Natural killer cell (primary cell): ENCODE results near the gene MEN1. TPM values are rescaled to one million over a fixed set of nuclear protein-coding genes. Genes with fewer than 3 reads are reported as not detected.

Experiments
- ATAC-seq, 3 donors: fragments of 150-1000 bp in 2 of 3; fragments of 200-7000 bp in 1 of 3; cut with Tn5 transposase; 1 replicate in 1 of 3; 2 replicates in 2 of 3; pipeline ENCODE4 v1.10.0; 2021; ENCODE audit warnings: mild to moderate bottlenecking in 2 of 3, moderate library complexity in 2 of 3
- DNase-seq, 2 donors: peaks; one replicate each; pipeline versions ENCODE4 v3.0.0 to v3.0.0-alpha.2; 2013 to 2021; ENCODE audit warnings: mixed read lengths in 1 of 2
- H3K27ac ChIP-seq: one replicate; pipeline ENCODE4 v1.5.1; 2013; ENCODE audit warnings: mild to moderate bottlenecking, low read length
- H3K27me3 ChIP-seq: one replicate; pipeline ENCODE4 v1.6.1; 2013; ENCODE audit warnings: low read length; ENCODE audit not compliant: control insufficient read depth, insufficient read depth
- H3K36me3 ChIP-seq: one replicate; pipeline ENCODE4 v1.6.1; 2013; ENCODE audit warnings: low read length; ENCODE audit not compliant: control insufficient read depth, insufficient read depth
- H3K4me1 ChIP-seq: one replicate; pipeline ENCODE4 v1.6.1; 2013; ENCODE audit warnings: low read length; ENCODE audit not compliant: control insufficient read depth, insufficient read depth
- H3K4me3 ChIP-seq: one replicate; pipeline ENCODE4 v1.5.1; 2013; ENCODE audit warnings: low read length
- H3K9me3 ChIP-seq: one replicate; pipeline ENCODE4 v1.6.1; 2013; ENCODE audit warnings: low read length; ENCODE audit not compliant: control insufficient read depth, insufficient read depth
- H3K27ac Mint-ChIP-seq, 2 donors: one replicate each; pipeline ENCODE4 v1.8.0; 2022; ENCODE audit warnings: mild to moderate bottlenecking in 2 of 2, mixed read lengths in 2 of 2, moderate library complexity in 1 of 2
- H3K27me3 Mint-ChIP-seq, 2 donors: one replicate each; pipeline ENCODE4 v1.8.0; 2022; ENCODE audit warnings: low read depth in 2 of 2, mixed read lengths in 2 of 2
- H3K36me3 Mint-ChIP-seq: one replicate; pipeline ENCODE4 v1.8.0; 2022; ENCODE audit warnings: mixed read lengths
- H3K4me1 Mint-ChIP-seq, 2 donors: one replicate each; pipeline ENCODE4 v1.8.0; 2022; ENCODE audit warnings: mixed read lengths in 2 of 2
- H3K4me3 Mint-ChIP-seq: one replicate; pipeline ENCODE4 v1.8.0; 2022; ENCODE audit warnings: mild to moderate bottlenecking, moderate library complexity, mixed read lengths
- H3K9me3 Mint-ChIP-seq, 2 donors: one replicate each; pipeline ENCODE4 v1.8.0; 2022; ENCODE audit warnings: mixed read lengths in 2 of 2
- WGBS: methylation state at CpG from one replicate; pipeline ENCODE4 v1.1.7; 2013; ENCODE audit warnings: missing lambda C conversion rate; ENCODE audit not compliant: insufficient coverage; 5-methylcytosine and 5-hydroxymethylcytosine counted together
- intact Hi-C: fragments of 100-400 bp; cut with micrococcal nuclease; formaldehyde crosslinking; loops from one replicate; pipeline ENCODE4 v1.14.2; 2022
- total RNA-seq, 4 donors: library from RNA; stranded (reverse); fragments of 120-200 nt in 1 of 4; gene quantifications; one replicate each; pipeline versions ENCODE4 v1.2.3 to v1.2.4, GENCODE V29; 2013 to 2022
- TF ChIP-seq, protein P1 (sequence below): fragments of 200-600 bp; IDR thresholded peaks from one replicate; pipeline ENCODE4 v1.8.0; 2022; ENCODE audit warnings: antibody characterized with exemption

Gene MEN1
- total RNA-seq, 3 donors from 2014 or later (not counting 1 experiment from before 2014, with no cell fraction given): 29.3 to 42.2 (median 32.2) TPM

DNA sequence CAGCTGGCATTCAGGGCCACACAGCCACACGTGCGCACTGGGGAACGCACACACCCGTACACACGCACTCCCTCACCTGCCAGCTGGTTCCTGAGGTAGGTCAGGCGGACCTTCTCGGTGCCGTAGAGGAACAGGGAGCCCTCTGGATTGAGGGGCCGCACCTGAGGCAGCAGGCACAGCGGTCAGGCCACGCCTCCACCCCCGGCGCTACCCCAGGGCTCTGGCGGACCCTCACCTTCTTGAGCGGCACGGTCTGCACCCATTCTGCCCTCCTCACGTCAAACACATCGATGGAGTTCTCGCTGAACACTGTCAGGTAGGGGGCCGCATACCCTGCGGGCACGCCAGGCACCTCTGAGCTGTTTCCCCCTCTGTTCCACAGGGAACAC, 17.1 kb upstream of the MEN1 start:
- Mint-ChIP-seq H3K27ac (no peak overlapping the region), H3K4me1 (peaks cover 0 to 3% of the 10 kb centered on the region in 2 donors), H3K9me3 (no peaks in the 10 kb centered on the region), H3K27me3 (no peaks in the 10 kb centered on the region), H3K4me3 (no peak overlapping the region), H3K36me3 (no peaks in the 10 kb centered on the region)
- TF ChIP-seq, protein P1, sequence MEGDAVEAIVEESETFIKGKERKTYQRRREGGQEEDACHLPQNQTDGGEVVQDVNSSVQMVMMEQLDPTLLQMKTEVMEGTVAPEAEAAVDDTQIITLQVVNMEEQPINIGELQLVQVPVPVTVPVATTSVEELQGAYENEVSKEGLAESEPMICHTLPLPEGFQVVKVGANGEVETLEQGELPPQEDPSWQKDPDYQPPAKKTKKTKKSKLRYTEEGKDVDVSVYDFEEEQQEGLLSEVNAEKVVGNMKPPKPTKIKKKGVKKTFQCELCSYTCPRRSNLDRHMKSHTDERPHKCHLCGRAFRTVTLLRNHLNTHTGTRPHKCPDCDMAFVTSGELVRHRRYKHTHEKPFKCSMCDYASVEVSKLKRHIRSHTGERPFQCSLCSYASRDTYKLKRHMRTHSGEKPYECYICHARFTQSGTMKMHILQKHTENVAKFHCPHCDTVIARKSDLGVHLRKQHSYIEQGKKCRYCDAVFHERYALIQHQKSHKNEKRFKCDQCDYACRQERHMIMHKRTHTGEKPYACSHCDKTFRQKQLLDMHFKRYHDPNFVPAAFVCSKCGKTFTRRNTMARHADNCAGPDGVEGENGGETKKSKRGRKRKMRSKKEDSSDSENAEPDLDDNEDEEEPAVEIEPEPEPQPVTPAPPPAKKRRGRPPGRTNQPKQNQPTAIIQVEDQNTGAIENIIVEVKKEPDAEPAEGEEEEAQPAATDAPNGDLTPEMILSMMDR: no peak
- Histone ChIP-seq H3K4me3 (no peak overlapping the region), H3K9me3 (no peaks in the 10 kb centered on the region), H3K27me3 (no peaks in the 10 kb centered on the region), H3K36me3 (no peaks in the 10 kb centered on the region), H3K4me1 (no peaks in the 10 kb centered on the region), H3K27ac (no peak overlapping the region)
- DNase-seq (no peak), ATAC-seq (no peak)
- intact Hi-C loops: no loop called here
- WGBS: 96% methylated on average over 22 of the region's 22 CpGs

DNA sequence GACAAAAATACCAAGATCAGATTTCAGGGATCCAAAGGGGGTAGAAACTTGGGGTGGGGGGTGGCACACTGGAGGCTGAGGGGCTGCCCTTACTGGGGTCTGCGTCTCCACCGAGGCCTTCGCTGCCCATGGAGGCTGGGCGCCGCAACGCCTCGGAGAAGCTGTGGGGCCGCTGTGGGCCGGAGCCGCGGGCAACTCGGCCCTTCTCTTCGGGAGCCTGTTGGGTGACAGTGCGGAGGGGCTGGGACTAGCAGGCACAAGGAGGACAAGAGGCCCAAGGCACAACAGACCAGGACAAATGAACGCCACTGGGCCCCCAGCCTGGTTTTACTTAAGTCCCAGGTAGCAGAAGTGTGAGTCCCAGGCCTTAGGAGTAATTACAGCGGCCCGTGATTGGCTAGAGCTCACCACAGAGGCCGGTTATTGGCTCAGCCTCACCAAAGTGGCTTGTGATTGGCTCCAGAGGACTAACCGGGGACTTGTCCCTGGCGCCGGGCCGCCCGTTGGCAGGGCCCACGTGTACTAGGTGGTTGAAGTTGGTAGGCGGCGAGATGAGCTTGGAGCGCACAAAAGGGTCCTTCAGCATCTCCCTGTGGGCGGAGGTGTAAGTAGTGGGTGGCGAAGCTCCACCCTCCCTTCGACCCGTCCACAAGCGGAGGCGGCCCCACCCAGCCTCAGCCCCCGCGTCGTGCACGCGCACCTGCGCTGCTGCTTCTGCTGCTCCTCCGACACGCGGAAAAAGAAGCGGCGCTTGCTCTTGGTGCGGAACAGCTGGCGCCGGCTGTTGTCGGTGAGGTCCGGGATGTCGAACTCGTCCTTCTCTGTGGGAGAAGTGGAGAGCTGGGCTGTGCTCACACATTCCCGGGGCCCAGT, 16.5 kb upstream of the MEN1 start:
- WGBS: 95% methylated on average over 52 of the region's 52 CpGs
- DNase-seq (no peak), ATAC-seq (no peak)
- Histone ChIP-seq H3K9me3 (no peaks in the 10 kb centered on the region), H3K4me1 (no peaks in the 10 kb centered on the region), H3K36me3 (no peaks in the 10 kb centered on the region), H3K27ac (no peak overlapping the region), H3K27me3 (no peaks in the 10 kb centered on the region), H3K4me3 (no peak overlapping the region)
- H3K4me3 Mint-ChIP-seq: no peak overlapping the region
- intact Hi-C loops: no loop called here
- H3K27ac Mint-ChIP-seq: no peak overlapping the region
- peaks cover 0 to 2% of the 10 kb centered on the region in 2 donors for H3K4me1 Mint-ChIP-seq
- TF ChIP-seq, protein P1: no peak
- H3K9me3 Mint-ChIP-seq: no peaks in the 10 kb centered on the region
- no peaks in the 10 kb centered on the region for H3K36me3 Mint-ChIP-seq
- no peaks in the 10 kb centered on the region for H3K27me3 Mint-ChIP-seq

DNA sequence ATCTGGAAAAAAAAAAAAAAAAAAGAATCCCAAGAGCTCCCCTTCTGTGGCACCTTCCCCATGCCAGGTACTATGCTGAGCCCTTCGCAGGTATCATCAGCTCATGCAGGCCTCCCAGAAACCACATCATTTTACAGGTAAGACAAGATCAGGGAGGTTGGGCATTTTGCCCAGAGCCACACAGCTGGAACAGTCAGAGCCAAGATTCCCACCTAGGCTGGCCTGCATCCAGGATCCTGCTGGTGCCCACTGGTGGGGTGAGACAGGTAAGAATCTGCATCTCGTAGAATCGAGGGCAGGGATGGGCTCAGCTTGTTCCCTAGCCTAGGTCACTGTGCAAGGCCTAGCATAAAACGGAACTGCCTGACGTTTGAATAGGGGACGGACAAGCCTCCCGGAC, 15.7 kb upstream of the MEN1 start:
- Histone ChIP-seq H3K4me3 (no peak overlapping the region), H3K27me3 (no peaks in the 10 kb centered on the region), H3K36me3 (no peaks in the 10 kb centered on the region), H3K4me1 (no peaks in the 10 kb centered on the region), H3K27ac (no peak overlapping the region), H3K9me3 (no peaks in the 10 kb centered on the region)
- ATAC-seq (no peak), DNase-seq (no peak)
- H3K9me3 Mint-ChIP-seq: no peaks in the 10 kb centered on the region
- no peak overlapping the region for H3K27ac Mint-ChIP-seq
- 98% methylated on average over 7 of the region's 7 CpGs for WGBS
- H3K4me1 Mint-ChIP-seq: no peaks in the 10 kb centered on the region
- H3K4me3 Mint-ChIP-seq: no peak overlapping the region
- H3K36me3 Mint-ChIP-seq: no peaks in the 10 kb centered on the region
- intact Hi-C loops: no loop called here
- H3K27me3 Mint-ChIP-seq: no peaks in the 10 kb centered on the region
- TF ChIP-seq, protein P1: no peak
